ENCODE data around the gene PTTG1IP.

The PTTG1IP gene

DNA sequence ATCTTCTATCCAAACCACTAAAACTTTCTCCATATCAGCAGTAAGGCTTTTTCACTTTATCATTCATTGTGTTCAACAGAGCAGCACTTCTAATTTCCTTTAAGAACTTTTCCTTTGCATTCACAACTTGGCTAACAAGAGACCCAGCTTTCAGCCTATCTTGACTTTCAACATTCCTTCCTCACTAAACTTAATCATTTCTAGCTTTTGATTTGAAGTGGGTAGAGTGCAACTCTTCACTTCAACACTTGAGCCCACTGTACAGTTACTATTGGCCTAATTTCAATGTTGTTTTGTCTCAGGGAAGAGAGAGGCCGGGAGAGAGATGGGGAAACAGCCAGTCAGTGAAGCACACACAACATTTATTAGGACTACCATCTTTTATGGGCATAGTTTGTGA is 73.8 kb downstream of the PTTG1IP start:
- no peak for DNase-seq

Data from stimulated activated CD4-positive, alpha-beta T cell treated with anti-CD3 and anti-CD28 coated beads, Interleukin-4, amount 100 ng/mL, for 4 hours (primary cell).